HepG2 (cell line): ENCODE measurements around the gene PALM3. TPM values are rescaled to one million over a fixed set of nuclear protein-coding genes. Genes with fewer than 3 reads are reported as not detected.

ENCODE experiments used
- ARID4A ChIP-seq: sonication (generic); formaldehyde crosslinking; IDR thresholded peaks from 2 replicates; pipeline ENCODE4 v1.5.0; 2020; ENCODE audit warnings: mild to moderate bottlenecking, missing genetic modification reagents, borderline replicate concordance
- BCL6 ChIP-seq: IDR thresholded peaks from 2 replicates; pipeline ENCODE4 v1.6.1; 2016; ENCODE audit warnings: missing genetic modification reagents, missing compliant biosample characterization
- CSRNP1 ChIP-seq: sonication (generic); formaldehyde crosslinking; IDR thresholded peaks from 2 replicates; pipeline ENCODE4 v1.8.1; 2023; ENCODE audit warnings: mild to moderate bottlenecking, missing genetic modification reagents
- DMAP1 ChIP-seq: IDR thresholded peaks from 2 replicates; pipeline ENCODE4 v1.6.1; 2016
- NFE2L2 ChIP-seq: fragments of 150-350 bp; IDR thresholded peaks from 2 replicates; pipeline ENCODE4 v1.6.1; 2014; ENCODE audit warnings: low read length
- RARA ChIP-seq: IDR thresholded peaks from 2 replicates; pipeline ENCODE4 v1.6.1; 2016; ENCODE audit warnings: missing genetic modification reagents, missing compliant biosample characterization
- SAP130 ChIP-seq: IDR thresholded peaks from 2 replicates; pipeline ENCODE4 v1.6.1; 2016; ENCODE audit warnings: low read depth
- XRCC5 ChIP-seq: fragments of 200-400 bp; formaldehyde crosslinking; optimal IDR thresholded peaks from 2 replicates; pipeline ENCODE3; 2017; ENCODE audit warnings: mild to moderate bottlenecking, low read length
- ZBTB2 ChIP-seq: sonication (generic); formaldehyde crosslinking; IDR thresholded peaks from 2 replicates; pipeline ENCODE4 v1.8.0; 2022; ENCODE audit warnings: low read depth, missing genetic modification reagents
- ZFP62 ChIP-seq: sonication (generic); formaldehyde crosslinking; IDR thresholded peaks from 2 replicates; pipeline ENCODE4 v1.4.0; 2020; ENCODE audit warnings: missing genetic modification reagents
- ZNF672 ChIP-seq: sonication (generic); formaldehyde crosslinking; IDR thresholded peaks from 2 replicates; pipeline ENCODE4 v1.8.1; 2022; ENCODE audit warnings: missing genetic modification reagents
- polyA plus RNA-seq, 8 experiments: library from polyadenylated mRNA; depleted of rRNA in 3 of 8; stranded (reverse) in 7 of 8; unstranded in 1 of 8; fragments of >200 nt; fragmentation: Illumina TruSeq in 4 of 8; extraction: Trizol in 4 of 8; gene quantifications; 2 replicates each; pipeline versions ENCODE4 v1.2.1 to v1.2.3, GENCODE V29; 2011 to 2016; ENCODE audit warnings: low read depth in 4 of 8, missing spikeins in 1 of 8, mixed read lengths in 1 of 8; ENCODE audit not compliant: insufficient read depth in 1 of 8
- total RNA-seq, 5 experiments: library from RNA; depleted of rRNA; stranded (reverse); fragments of >200 nt; fragmentation: Illumina TruSeq; extraction: Trizol; gene quantifications; 2 replicates each; pipeline ENCODE4 v1.2.3, GENCODE V29; 2016; ENCODE audit warnings: low read depth in 1 of 5
- TF ChIP-seq, protein P1 (sequence below): sonication (generic); formaldehyde crosslinking; IDR thresholded peaks from 2 replicates; pipeline ENCODE4 v1.4.0; 2020; ENCODE audit warnings: missing genetic modification reagents
- TF ChIP-seq, protein P2 (sequence below): sonication (generic); formaldehyde crosslinking; IDR thresholded peaks from 2 replicates; pipeline ENCODE4 v1.5.0; 2020; ENCODE audit warnings: mild to moderate bottlenecking, missing genetic modification reagents

The PALM3 gene
- total and polyA plus RNA-seq, 2 of the 13 experiments (the other 11 are each of a cell fraction or from before 2014, with no cell fraction given) = 0.79 to 2.4 TPM

GRCh38 chr19:14085309-14085995, 23.6 kb upstream of the PALM3 start, which contains the start of gene C19orf67 (continued):
- peak; percentile 75 for TF ChIP-seq ZBTB2 (CRISPR knock-in tag)
- peak; percentile 37; the same call in 1 of the 2 replicates for TF ChIP-seq DMAP1 (CRISPR knock-in tag)
- no peak for TF ChIP-seq ZFP62 (CRISPR knock-in tag)
- TF ChIP-seq NFE2L2 = no peak
- TF ChIP-seq ZNF672 (CRISPR knock-in tag) = no peak
- TF ChIP-seq, protein P1, sequence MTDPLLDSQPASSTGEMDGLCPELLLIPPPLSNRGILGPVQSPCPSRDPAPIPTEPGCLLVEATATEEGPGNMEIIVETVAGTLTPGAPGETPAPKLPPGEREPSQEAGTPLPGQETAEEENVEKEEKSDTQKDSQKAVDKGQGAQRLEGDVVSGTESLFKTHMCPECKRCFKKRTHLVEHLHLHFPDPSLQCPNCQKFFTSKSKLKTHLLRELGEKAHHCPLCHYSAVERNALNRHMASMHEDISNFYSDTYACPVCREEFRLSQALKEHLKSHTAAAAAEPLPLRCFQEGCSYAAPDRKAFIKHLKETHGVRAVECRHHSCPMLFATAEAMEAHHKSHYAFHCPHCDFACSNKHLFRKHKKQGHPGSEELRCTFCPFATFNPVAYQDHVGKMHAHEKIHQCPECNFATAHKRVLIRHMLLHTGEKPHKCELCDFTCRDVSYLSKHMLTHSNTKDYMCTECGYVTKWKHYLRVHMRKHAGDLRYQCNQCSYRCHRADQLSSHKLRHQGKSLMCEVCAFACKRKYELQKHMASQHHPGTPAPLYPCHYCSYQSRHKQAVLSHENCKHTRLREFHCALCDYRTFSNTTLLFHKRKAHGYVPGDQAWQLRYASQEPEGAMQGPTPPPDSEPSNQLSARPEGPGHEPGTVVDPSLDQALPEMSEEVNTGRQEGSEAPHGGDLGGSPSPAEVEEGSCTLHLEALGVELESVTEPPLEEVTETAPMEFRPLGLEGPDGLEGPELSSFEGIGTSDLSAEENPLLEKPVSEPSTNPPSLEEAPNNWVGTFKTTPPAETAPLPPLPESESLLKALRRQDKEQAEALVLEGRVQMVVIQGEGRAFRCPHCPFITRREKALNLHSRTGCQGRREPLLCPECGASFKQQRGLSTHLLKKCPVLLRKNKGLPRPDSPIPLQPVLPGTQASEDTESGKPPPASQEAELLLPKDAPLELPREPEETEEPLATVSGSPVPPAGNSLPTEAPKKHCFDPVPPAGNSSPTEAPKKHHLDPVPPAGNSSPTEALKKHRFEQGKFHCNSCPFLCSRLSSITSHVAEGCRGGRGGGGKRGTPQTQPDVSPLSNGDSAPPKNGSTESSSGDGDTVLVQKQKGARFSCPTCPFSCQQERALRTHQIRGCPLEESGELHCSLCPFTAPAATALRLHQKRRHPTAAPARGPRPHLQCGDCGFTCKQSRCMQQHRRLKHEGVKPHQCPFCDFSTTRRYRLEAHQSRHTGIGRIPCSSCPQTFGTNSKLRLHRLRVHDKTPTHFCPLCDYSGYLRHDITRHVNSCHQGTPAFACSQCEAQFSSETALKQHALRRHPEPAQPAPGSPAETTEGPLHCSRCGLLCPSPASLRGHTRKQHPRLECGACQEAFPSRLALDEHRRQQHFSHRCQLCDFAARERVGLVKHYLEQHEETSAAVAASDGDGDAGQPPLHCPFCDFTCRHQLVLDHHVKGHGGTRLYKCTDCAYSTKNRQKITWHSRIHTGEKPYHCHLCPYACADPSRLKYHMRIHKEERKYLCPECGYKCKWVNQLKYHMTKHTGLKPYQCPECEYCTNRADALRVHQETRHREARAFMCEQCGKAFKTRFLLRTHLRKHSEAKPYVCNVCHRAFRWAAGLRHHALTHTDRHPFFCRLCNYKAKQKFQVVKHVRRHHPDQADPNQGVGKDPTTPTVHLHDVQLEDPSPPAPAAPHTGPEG = 0 out of 2 replicates have a peak, but pooled peaks have one; percentile 35
- no peak for TF ChIP-seq XRCC5
- TF ChIP-seq, protein P2, sequence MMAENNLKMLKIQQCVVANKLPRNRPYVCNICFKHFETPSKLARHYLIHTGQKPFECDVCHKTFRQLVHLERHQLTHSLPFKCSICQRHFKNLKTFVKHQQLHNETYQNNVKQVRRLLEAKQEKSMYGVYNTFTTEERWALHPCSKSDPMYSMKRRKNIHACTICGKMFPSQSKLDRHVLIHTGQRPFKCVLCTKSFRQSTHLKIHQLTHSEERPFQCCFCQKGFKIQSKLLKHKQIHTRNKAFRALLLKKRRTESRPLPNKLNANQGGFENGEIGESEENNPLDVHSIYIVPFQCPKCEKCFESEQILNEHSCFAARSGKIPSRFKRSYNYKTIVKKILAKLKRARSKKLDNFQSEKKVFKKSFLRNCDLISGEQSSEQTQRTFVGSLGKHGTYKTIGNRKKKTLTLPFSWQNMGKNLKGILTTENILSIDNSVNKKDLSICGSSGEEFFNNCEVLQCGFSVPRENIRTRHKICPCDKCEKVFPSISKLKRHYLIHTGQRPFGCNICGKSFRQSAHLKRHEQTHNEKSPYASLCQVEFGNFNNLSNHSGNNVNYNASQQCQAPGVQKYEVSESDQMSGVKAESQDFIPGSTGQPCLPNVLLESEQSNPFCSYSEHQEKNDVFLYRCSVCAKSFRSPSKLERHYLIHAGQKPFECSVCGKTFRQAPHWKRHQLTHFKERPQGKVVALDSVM (CRISPR knock-in tag) = no peak
- TF ChIP-seq CSRNP1 = peak; percentile 38; the same call in 1 of the 2 replicates
- TF ChIP-seq BCL6 (CRISPR knock-in tag) = 0 out of 2 replicates have a peak, but pooled peaks have one; percentile 37
- peak; percentile 37; the same call in 1 of the 2 replicates for TF ChIP-seq RARA (CRISPR knock-in tag)
- TF ChIP-seq ARID4A (CRISPR knock-in tag) = peak; percentile 30
- peak; percentile 8; the same call in 1 of the 2 replicates for TF ChIP-seq SAP130 (CRISPR knock-in tag)
